Glomerular endothelial cell (primary cell): ENCODE results near the gene EIPR1. TPM values are rescaled to one million over a fixed set of nuclear protein-coding genes. Genes with fewer than 3 reads are reported as not detected.
"Not testable (repeated sequence)": the region's sequence is repeated elsewhere in the genome, so short reads cannot be mapped to it uniquely, and the experiment has no call there.

Source experiments
- DNase-seq: peaks from one replicate; pipeline ENCODE4 v3.0.0-alpha.2; 2011; ENCODE audit warnings: low read depth, low spot score; ENCODE audit errors: extremely low read depth
- total RNA-seq: library from RNA; depleted of rRNA; stranded (reverse); fragments of >200 nt; gene quantifications from 2 replicates; pipeline ENCODE4 v1.2.3, GENCODE V29; 2015

Gene EIPR1
- total RNA-seq, 1 donor from 2014 or later, result 40.7 TPM

GRCh38 chr2:3361518-3362389 is 15.9 kb downstream of the EIPR1 start:
- DNase-seq, result no peak

DNA sequence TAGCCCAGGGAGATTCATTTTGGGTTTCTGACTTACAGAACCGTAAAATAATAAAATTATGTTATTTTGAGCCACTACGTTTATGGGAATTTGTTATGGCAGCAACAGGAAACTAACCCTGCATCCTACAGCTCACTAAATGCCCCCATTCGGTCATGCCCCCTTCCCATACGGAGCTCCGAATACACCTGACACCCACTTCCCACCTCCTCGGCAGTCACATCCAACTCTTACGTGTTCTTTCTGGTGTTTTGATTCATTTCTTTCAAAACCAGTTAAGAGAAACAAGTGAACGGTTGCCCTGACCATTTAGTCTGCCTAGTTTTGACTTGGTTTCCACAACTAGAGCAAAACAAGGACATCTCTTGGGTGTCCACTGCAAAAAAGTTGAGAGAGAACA is 19.7 kb downstream of the EIPR1 start:
- no peak for DNase-seq

GRCh38 chr2:3357446-3357845 is 20.2 kb downstream of the EIPR1 start:
- DNase-seq, result not testable (repeated sequence)

DNA sequence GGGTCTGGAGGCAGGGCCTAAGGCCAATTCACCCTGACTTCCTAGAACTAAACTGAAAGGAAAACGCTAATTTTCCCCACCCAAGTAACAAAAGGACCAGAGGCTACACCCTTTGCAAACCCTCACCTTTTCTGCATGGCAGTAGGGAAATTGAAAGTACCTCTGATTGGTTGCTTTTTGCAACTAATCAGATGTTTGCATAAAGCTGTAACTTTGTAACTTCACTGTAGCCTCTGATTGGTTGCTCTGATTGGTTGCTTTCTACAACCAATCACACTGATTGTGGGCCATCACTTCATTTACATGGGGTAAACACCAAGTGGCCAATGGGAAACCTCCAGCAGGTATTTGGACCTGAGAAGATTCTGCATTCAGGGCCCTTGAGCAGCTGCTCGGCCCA is 20.8 kb downstream of the EIPR1 start:
- DNase-seq, result no peak

- no peak for DNase-seq
These were observed 21.6 kb downstream of the EIPR1 start for GRCh38 chr2:3355951-3356569.

DNA sequence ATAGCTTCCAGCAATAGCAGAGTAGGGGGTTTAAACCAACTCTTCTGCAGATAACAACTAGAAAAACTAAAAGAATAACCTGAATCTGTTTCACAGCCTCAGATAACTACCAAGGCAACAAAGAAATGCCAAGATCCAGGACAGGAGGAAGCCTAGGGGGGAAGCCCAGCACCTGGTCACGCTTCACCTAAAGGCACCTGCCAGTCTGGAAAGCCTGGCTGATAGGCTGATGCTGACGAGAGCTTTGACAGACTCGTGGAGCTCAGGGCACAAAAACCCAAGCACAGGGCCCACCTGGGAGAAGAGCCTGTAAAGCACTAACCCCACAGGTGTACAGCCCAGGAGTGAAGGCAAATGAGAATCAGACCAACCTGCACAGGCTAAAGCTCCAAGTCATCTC is 22.6 kb downstream of the EIPR1 start:
- DNase-seq, result no peak

DNA sequence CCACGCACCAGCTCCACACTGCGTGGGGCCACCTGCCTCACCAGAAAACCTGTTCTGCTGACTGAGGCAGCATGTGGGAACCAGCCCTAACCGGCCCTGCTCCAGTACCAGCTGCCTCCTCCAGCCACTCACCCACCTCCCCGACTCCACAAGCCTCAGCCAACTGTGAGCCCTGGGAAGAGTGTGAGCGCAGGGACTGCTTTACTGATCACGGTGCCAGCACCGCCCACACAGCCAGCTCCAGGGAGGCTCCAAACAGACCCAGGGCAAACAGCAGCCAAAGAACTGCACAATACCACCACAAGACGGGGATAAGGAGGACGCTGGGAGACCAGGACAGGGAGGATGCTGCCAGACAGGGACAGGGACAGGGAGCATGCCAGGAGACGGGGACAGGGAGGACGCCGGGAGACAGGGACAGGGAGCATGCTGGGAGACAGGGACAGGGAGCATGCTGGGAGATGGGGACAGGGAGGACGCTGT is 28.4 kb downstream of the EIPR1 start:
- DNase-seq, result no peak

DNA sequence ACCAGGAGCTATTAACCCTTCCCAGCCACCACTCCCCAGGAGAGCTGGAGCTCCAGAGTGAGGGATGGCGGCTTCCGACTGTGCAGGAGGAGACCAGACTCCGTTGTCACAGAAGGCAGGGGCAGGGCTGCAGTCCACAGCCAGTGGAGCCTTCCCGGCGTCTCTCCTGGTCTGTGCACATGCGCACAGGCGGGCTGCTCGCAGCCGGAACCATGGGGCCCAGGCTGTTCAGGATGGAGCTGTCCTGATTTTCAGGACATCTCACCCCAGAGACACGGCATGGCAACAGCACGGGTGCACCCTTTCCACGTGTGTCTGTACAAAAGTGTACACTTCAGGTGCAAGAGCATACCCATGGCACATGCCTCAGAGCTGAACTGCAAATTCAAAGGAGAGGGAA is 28.9 kb downstream of the EIPR1 start:
- DNase-seq, result no peak

DNA sequence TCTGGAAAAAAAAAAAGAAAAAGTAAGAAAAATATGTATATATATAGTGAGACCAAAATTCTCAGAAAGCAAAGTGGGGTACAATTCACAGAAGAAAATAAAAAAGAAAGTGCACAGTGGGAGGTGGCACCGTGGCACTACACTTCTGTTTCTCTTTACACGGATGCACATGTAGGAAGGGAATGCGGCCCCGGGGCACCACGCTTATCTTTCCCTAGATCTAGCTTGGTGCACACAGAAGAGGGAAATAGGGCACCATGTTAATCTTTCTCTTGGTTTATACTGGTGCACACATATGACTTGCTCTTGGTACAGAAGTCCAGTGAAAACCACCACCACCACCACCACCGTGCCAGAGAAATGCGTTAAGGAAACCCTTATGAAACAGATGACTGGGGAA is 32.0 kb downstream of the EIPR1 start:
- no peak for DNase-seq

DNA sequence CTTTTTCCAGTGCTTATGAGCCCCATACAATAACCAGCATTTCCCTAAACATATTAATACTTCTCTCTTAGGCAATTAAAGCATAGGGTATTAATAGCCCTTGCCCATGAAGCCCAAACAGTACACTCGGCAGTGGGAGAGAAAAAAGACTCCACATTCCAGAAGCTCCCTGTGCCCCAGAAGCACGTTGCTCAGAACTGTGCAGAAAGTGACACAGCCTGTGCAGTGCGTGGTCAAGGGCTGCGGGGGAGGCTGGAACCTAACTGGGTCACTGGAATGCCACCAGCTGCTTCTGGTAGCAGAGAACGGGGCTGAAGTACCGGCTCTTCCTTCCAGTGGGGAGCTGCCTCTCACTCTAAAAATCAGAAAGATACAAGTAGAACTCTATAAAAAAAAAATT is 32.7 kb downstream of the EIPR1 start:
- no peak for DNase-seq

DNA sequence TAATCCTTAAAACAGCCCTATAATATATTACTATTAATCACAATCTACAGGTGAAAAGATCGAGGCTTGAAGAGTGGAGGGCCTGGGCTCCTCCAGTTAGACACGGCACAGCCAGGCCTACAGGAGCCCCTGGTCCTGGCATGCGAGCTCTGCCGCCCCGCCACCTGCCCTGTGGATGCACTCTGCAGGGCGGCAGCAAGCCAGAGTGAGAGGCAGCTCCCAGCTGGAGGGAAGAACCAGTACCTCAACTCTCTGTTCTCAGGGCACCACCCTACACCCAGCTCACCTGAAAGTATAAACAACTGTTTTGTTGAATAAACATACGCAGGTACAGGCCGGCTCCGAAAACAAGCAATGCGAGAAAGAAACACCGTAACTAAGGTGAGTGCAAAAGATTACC is 34.6 kb downstream of the EIPR1 start:
- DNase-seq, result no peak

DNA sequence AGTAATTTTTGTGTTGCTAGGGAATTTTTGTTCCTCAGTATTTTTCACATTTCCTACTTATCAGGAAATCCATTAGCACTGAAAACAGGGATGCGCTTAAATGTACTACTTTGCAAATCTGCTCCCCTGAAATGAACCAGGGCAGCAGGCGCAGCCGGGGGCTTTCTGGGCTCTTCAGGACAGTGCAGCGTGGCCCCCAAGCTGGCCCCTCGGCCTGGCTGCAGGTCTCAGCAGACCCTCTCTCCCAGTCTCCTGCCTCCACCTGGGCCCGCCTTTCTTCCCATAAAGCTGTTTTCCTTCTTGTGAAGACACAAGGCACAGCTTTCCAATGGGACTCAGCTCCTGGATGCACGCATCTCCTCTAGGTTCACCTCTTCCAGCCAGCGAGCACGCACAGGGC is 35.3 kb downstream of the EIPR1 start:
- no peak for DNase-seq

DNA sequence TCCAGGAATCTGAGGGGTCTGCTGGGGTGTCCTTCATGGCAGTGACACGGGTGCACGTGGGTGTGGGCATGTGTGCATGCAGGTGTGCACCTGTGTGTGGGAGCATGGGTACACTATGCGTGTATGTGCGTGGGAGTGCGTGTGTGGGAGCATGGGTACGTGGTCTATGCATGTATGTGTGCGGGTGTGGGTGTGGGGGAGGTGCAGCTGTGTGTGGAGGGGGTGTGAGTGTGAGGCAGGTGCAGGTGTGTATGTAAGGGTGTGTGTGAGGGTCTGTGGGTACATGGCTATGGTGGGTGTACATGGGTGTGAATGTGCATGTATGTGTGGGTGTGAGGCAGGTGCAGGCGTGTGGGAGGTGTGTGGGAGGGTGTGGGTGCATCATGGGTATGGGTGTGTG is 36.3 kb downstream of the EIPR1 start:
- no peak for DNase-seq

- no peak for DNase-seq
These were observed 37.5 kb downstream of the EIPR1 start for GRCh38 chr2:3340144-3340543.

- DNase-seq, result no peak
These were observed 39.3 kb downstream of the EIPR1 start for GRCh38 chr2:3338340-3338739.

DNA sequence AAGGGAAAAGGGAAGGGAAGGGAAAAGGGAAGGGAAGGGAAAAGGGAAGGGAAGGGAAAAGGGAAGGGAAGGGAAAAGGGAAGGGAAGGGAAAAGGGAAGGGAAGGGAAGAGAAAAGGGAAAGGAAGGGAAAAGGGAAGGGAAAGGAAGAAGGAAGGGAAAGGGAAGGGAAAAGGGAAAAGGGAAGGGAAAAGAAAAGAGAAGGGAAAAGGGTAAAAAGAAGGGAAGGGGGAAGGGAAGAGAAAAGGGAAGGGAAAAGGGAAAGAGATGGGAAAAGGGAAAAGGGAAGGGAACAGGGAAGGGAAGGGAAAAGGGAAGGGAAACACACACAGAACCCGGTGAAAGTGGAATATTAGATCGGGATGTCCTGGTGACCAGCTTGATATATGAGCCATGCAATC is 40.8 kb downstream of the EIPR1 start:
- DNase-seq, result no peak

GRCh38 chr2:3334392-3335345 is 42.9 kb downstream of the EIPR1 start:
- DNase-seq, result no peak

DNA sequence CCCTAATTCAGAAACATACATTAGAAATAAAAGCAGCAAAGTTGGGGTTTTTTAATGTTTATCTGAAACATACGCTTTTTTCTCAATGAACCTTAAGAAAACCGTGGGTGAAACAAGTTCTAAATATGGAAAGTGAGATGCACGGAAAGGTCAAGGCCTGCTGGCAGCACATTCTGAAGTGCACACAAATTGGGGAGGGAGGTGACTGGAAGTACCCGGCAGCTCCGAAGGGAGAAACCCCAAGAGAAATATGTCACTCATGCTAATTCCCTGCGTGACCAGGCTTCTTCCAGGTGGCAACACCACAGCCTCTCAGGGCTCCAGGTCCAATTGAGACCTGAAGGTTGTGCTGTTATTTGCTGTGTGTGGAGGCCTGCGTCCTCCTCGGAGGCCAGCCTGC is 45.5 kb downstream of the EIPR1 start:
- DNase-seq, result no peak

DNA sequence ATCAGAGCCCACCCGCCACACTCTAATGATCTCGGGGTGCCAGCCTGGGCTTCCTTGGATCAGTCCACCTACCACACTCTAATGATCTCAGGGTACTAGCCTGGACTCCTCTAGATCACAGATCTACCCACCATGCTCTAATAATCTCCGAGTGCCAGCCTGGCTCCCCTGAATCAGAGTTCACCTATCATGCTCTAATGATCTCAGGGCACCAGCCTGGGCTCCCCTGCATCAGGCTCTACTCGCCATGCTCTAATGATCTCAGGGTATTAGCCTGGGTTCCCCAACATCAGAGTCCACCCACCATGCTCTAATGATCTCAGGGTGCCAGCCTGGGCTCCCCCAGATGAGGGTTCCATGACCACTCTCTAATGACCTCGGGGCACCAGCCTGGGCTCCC is 48.1 kb downstream of the EIPR1 start:
- DNase-seq, result no peak

- DNase-seq, result no peak
These were observed 50.7 kb downstream of the EIPR1 start for GRCh38 chr2:3326871-3327270.

GRCh38 chr2:3326182-3326537 is 51.5 kb downstream of the EIPR1 start:
- no peak for DNase-seq
